HL-60/S4 treated with retinoic acid at 250 ng/mL for 4 days and 3 days (cell line): Measurements from ENCODE around the gene ZMYND19.
"Not testable (repeated sequence)": the region's sequence is repeated elsewhere in the genome, so short reads cannot be mapped to it uniquely, and the experiment has no call there.

Source experiments
- in situ Hi-C: fragments of 300-500 bp; cut with MboI; formaldehyde crosslinking; loops from 2 replicates; pipeline ENCODE4 v1.7.0; 2022; ENCODE audit warnings: low sequenced_read_pairs

The ZMYND19 gene

DNA sequence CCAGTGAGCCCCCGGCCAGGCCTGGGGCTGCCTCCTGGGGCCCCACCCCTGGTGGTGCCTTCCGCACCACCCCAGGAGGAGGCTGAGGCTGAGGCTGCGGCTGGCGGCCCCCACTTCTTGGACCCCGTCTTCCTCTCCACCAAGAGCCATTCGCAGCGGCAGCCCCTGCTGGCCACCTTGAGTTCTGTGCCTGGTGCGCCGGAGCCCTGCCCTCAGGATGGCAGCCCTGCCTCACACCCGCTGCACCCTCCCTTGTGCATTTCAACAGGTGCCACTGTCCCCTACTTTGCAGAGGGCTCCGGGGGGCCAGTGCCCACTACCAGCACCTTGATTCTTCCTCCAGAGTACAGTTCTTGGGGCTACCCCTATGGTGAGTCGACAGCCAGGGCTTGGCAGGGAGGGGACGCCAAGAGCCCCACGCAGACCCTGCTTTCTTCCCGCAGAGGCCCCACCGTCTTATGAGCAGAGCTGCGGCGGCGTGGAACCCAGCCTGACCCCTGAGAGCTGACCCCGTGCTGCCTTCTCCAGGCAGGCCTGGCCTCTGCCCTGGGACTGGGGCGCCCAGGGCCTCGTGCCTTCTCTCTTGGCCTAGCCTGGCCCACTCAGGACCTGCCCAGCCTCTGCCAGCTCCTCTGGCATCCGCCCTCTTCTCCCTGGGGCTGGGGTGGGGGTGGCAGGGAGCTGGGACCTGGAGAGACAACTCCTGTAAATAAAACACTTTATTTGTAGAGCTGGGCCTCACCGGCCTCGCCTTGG, 24.5 kb upstream of the ZMYND19 start:
- in situ Hi-C loops: no loop called here

DNA sequence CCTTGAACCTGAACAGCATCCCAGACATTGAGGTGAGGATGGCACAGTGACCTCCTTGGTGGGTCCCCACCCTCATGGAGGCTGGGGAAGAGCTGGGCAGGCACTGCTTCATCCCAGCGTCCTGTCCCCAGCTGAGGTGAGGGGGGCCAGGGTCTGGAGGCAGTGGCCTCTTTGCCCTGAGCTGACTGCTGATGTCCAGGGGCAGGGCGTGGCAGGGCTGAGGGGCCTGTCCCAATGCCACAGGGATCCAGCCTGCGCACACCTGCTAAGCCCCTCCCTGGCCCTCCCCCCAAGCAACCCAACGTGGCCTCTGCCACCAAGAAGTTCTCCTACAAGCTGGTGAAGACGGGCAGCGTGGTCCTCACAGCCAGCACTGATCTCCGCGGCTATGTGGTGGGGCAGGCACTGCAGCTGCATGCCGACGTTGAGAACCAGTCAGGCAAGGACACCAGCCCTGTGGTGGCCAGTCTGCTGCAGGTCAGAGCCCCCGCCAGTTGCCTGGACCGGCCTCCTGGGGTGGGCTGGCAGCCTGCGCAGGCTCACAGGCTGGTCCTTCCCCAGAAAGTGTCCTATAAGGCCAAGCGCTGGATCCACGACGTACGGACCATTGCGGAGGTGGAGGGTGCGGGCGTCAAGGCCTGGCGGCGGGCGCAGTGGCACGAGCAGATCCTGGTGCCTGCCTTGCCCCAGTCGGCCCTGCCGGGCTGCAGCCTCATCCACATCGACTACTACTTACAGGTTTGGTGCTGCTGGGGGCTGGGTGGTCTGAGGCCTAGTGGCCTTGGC, 23.6 kb upstream of the ZMYND19 start:
- in situ Hi-C loops: no loop called here

DNA sequence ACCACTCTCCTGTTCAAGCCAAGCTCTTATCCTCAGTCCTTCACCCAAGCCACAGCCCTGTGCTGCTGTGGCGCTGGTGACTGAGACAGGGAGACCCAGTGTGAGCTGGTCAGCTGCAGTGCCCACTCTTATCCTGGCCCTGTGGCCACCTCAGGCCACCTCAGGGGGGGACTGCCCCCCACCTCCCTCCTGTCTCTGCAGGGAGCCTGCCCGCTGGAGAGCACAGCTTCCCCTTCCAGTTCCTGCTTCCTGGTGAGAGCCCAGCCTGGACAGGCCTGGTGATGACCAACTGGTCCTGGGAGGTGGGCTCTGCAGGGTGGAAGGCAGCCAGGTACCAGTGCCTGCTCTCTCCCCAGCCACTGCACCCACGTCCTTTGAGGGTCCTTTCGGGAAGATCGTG, 22.9 kb upstream of the ZMYND19 start:
- in situ Hi-C loops: no loop called here

DNA sequence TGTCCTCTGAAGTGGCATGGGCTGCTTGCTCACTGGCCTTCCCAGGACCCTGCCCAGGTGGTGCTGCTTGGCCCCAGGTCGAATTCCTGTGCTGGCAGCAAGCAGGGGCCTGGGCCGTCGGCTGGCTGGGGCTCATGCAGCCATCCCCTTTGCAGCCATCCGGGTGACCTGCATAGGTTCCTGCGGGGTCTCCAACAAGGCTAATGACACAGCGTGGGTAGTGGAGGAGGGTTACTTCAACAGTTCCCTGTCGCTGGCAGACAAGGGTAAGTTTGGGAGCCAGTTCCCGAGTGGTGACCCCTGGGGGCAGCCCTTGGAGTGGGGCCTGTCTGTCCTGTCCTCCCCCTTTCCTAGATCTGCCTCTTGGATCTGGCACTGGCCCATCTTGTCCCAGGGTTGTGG, 22.4 kb upstream of the ZMYND19 start:
- in situ Hi-C loops: no loop called here

DNA sequence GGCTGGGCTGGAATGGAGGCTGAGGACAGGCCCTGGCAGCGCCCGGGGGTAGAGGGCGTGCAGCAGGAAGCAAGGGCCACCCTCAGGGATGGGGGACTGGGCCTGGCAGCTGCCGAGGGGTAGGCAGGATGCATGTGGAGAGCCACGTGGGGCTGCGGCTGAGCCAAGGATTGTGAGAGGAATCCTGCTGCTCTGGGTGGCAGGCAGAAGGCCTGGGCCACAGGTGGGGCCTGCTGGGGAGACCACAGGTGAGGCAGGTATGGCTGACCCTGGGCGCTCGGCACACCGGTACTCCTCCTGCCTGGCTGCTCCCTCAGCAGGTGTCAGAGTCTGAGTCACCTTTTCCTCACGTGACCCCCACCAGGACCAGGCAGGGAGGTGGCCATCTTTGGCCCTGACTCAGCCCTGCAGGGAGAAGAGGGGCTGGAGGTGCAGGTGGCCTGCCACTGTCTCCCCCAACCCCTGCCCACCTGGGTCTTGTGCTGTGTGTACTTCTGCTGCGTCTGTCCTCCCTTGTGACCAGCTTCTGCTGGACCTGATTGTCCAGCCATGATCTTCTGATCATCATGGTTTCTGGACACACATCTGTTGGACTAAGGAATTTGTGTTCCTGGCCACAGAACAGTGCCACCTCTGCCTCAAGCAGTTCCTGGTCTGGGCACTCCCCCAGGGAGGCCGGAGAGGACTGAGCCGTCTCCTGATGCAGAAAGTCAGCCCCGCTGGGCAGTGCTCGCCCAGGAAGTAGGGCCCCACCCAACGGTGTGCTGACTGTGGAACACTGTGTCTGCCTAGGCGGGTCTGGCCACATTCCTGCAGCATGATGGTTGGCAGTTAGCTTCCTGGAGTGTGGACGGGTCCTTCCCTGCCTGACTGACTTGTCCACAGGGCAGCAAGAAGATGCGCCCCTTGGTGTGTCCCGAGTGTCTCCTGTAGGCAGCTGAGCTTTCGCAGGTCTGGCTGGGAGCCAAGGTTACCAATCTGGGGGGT, 21.6 kb upstream of the ZMYND19 start:
- in situ Hi-C loops: no loop called here

DNA sequence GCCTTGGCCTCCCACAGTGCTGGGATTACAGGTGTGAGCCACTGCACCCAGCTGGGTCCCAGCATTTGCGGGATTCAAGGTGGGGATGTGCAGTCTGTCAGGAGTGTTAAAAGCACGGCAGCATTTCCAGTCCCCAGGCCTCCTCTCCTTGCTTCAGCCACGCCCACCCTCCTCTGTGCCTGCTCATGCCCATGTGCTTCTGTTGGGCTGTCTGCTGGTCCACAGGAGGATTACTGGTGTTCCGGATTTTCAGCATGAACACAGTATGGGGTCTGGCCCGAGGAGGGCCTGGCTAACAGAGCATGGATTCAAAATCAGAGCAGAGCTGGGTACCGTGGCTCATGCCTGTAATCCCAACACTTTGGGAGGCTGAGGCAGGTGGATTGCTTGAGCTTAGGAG, 20.6 kb upstream of the ZMYND19 start:
- in situ Hi-C loops: no loop called here

DNA sequence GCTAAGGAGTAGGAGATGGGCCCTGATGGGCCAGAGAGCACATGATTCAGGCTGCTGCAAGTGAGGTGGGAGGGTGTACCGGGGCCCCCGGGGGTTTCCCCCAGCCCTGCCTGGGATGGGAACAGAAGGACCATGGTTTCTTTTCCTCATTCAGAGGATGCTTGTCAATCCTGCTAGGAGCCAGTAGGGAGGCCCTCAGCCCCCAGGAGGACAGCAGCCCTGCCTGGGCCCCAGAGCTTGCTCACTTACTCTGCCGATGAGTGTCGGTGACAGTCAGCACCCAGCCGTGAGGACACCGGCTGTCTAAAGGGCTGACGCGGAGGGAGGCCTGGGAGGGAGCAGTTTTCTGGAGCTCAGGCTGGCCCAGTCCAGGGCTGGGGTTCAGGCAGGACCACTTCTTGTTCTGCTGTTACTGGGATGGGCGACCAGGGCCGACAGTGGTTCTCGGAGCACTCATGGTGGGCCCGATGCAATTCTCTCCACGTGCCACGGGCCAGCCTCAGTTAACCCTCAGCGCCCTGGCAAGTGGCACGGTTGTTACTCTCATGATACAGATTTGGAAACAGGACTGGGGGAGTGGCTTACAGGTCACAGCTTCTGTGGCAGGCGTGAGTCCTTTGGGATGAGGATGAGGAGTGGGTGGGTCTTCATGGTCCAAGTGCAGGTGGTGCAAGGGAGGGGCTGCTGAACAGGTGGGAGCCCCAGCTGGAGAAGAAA, 17.0 kb upstream of the ZMYND19 start:
- in situ Hi-C loops: no loop called here

DNA sequence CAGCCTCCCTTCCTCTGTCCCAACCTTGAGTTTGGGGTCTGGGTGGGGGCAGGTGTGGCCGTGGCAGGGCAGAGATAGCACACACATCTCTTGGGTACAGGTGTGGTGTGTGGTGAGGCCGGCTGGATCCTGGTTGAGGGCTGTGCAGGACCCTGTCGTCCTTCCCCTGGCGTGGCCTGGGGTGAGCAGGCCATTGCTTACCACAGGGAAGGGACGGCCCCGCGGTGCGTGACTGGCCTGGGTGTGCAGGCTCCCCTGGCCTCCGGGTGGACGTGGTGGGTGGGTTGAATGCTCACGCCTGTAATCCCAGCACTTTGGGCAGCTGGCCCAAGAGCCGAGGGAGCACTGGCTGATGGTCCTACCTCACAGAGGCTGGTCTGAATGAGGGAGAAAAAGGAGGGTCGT, 16.4 kb upstream of the ZMYND19 start:
- in situ Hi-C loops: no loop called here

DNA sequence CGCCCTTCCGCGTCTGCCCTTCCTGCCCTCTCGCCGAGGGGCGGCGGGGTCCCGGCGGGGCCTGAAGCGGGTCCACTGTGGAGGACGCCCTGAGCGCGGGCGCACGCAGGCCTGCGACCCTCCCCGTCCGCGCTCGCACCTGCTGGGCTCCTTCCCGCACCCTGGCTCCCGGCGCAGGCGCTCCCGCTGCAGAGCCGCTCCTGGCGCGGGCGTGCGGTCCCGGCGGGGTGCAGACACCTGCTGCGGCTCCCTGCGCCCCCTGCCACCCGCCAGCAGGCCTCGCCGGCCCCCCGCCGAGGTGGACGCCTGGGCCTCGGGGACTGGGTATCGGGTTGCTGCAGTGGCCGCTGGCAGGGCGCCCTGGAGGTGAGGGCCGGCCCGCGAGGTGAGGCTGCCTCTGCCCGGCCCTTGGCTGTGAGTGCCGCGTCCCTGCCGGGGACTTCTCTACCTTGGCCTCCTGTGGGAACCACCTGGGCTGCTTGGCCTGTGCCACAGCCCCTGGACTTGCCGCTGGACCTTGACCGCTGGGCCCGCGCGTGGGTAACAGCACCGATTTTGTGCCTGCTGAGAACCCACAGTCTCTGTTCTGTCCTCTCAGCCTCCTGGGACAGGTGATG, 15.8 kb upstream of the ZMYND19 start:
- in situ Hi-C loops: no loop called here

DNA sequence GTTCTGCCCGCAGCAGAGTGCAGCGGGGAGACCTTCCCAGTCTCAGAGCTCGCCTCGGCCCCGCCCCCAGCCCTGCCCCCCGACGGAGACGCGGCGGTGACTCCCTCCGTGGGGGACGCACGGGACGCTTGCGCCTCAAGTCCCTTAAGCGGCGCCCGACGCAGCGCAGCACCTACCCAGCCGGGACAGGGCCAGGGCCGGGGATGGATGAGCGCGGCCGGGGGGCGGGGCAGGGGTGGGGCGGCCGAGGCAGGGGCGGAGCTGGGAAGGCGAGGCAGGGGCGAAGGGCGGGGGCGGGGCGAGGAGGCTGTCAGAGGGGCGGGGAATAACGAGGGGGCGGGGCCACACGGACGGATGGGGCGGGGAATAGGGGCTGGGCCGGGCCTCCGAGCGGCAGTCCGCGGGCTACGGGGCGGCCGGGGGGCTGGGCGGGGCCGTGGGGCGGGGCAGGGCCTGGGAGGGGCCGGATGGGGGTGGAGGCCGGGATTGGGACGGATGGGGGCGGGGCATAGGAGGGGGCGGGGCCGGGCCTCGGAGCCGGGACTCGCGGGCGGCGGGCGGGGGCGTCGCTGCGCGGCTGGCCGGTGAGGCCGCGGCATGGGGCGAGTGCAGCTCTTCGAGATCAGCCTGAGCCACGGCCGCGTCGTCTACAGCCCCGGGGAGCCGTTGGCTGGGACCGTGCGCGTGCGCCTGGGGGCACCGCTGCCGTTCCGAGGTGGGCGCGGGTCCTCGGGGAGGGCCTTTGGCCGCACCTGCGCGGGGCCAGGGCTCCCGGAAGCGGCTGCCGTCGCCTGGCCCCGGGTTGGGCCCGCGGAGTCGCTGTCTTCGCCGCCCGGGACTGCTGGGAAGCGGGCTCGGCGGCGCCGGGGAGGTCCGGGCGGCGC, 15.1 kb upstream of the ZMYND19 start, which contains the start of gene ARRDC1:
TSS of gene ARRDC1 (plus strand) at position 566 of the 884 bp plus-strand sequence. CDS start at position 598, 32 bp downstream.
- in situ Hi-C loops: no loop called here

DNA sequence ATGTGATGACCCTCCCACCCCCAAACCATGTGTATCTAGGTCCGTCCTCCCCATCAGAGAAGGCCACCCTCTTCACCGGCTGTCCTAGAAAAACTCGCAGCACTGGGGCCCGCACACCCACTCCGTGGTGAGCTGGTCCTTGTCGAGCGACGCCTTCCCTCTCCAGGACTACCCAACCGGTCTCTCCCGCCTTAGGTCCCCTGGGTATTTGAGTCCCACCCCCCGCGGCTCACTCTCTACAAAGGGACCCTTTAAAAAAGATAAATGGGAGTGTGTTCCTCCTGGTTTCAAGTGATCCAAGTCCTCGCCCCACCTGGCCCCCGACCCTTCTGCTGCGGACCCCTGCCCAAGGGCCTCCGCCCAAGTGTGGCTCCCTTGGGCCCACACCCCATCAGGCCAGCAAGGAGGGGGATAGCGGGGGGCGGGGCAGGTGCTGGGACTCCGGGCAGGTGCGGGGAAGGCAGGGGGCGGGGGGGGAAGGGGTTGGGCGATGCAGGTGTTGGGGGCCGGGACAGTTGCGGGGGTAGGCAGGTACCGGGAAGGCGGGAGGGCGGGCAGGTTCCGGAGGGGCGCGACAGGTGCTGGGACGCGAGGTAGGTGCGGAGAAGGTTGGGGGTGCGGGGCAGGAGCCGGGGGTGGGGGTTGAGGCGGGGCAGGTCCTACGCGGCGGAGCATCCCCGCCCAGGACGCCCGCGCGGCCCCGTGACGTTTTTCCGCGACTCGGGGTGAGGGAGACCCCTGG, 14.2 kb upstream of the ZMYND19 start:
- in situ Hi-C loops: no loop called here

DNA sequence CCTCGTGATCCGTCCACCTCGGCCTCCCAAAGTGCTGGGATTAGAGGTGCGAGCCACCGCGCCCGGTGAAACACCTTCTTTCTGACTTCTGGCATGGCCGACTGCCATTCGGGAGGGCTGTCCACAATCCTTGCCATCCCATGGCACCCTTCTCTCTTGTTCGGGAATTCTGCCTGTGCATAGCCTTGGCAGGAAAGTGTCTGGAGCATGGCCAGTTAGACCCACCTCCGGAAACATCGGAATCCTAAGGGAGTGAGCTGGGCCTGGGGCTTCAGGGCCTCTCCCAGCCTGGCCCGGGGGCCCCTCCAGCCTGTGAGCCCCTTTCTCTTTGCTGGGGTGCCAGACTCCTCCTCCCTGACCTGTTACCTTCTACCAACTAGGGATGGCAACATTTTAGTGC, 13.6 kb upstream of the ZMYND19 start:
- in situ Hi-C loops: no loop called here

DNA sequence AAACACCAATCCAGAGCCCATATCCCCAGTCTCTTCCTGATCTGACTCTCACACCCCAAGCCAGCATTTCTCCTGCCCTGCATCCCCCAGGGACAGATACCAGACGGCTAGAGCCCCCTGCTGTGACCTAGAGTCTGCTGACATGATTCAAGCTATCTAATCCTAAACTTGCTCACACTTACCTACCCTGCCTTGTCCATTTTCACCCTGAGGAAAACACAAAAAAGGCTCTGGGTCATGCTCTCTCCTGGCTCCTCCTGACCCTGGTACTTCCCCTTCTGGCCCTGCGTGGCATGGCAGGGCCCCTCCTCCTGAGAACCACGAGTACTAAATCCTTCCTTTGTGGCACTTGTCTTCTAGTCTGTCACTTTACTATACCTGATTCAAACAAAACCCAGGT, 12.3 kb upstream of the ZMYND19 start:
- in situ Hi-C loops: no loop called here

DNA sequence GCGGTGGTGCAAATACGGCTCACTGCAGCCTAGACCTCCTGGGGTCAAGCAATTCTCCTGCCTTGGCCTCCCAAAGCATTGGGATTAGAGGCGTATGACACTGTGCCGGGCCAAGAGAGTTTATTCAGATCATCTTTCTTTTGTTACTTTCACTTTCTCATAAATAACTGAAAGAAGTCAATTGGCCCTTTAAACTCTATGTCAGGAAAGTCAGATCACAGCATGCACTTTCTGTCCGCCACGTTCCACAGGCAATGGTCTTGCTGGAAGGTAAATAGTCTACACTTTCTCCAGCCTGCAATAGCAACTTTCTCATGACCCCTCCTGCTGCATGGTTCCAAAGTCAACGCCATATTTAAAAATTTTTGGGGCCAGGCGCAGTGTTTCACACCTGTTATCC, 8.6 kb upstream of the ZMYND19 start:
- in situ Hi-C loops: no loop called here

DNA sequence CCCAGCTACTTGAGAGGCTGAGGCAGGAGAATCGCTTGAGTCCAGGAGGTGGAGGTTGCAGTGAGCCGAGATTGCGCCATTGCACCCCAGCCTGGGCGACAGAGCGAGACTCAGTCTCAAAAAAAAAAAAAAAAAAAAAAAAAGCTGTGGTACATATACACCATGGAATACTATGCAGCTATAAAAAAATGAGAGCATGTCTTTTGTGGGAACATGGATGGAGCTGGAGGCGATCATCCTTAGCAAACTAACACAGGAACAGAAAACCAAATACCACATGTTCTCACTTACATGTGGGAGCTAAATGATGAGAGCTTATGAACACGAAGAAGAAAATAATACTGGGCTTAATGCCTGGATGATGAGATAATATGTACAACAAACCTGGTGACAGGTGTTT, 6.3 kb upstream of the ZMYND19 start:
- in situ Hi-C loops: not testable (repeated sequence)

DNA sequence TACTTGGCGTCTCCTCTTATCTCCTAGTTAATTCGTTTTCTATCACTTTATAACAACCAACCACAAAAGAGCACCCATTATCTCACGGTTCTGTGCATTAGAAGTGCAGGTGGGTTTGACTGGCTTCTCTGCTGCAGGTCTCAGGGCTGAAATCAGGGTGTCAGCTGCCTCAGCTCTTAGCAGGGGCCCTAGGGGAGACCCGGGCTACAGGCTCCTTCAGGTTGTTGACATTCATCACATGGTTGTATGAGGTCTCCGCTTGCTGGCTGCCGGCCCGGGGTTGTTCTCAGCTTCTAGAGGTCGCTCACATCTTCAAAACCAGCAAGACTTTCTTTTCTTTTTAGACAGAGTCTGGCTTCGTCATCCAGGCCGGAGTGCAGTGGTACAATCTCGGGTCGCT, 2.9 kb upstream of the ZMYND19 start:
- in situ Hi-C loops: no loop called here

DNA sequence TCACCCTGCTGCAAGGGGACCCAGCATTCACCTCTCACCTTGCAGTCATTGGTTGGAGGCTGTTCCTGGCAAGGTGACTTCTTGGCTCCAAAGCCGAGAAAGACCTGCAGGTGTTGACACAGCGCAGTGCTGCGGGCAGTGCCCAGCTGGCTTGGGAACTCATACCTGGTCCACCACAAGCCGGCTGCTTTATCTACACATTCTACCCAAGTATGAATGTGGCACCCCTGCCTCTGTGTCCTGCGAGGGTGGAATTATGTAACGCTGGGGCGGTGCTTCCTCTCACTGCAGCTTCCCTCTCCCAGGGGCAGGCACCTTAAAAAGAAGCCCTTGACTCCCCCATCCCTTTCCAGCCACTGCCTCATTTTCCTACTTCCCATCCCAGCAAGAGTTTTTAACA, 2.5 kb upstream of the ZMYND19 start:
- in situ Hi-C loops: no loop called here

DNA sequence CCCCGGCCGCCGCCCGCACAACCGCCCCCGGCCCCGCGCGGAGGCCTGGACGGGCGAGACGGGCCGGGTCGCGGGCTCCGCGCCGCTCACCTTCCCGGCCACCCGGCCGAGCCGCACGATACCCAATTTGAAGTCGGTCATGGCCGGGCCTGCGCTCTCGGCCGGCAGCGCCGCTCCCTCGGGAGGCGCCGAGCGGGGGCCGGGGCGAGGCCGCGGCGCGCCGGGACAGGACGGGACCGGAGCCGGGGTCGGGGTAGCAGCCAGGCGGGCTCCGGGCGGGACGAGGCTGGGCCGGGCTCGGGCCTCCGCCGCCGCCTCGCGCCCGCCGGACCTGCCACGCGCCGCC, 216 bp downstream of the ZMYND19 start:
- in situ Hi-C loops: no loop called here
